HEK293T (cell line): ENCODE measurements around the gene TAOK1.

ENCODE experiments used
- ARNT ChIP-seq: fragments of 450-650 bp; IDR thresholded peaks from 2 replicates; pipeline ENCODE4 v1.6.1; 2017; ENCODE audit warnings: mild to moderate bottlenecking
- BHLHE40 ChIP-seq: fragments of 450-650 bp; IDR thresholded peaks from 2 replicates; pipeline ENCODE4 v1.6.1; 2016; ENCODE audit warnings: mild to moderate bottlenecking, moderate library complexity, borderline replicate concordance
- CTBP1 ChIP-seq: fragments of 450-650 bp; IDR thresholded peaks from 2 replicates; pipeline ENCODE4 v1.6.1; 2016; ENCODE audit warnings: borderline replicate concordance
- ELF4 ChIP-seq: fragments of 450-650 bp; IDR thresholded peaks from 2 replicates; pipeline ENCODE4 v1.6.1; 2017; ENCODE audit warnings: antibody characterized with exemption
- FOXA1 ChIP-seq: fragments of 450-650 bp; IDR thresholded peaks from 2 replicates; pipeline ENCODE4 v1.6.1; 2016; ENCODE audit warnings: mild to moderate bottlenecking
- FOXK2 ChIP-seq: fragments of 450-650 bp; IDR thresholded peaks from 2 replicates; pipeline ENCODE4 v1.6.1; 2016; ENCODE audit warnings: mild to moderate bottlenecking
- FOXM1 ChIP-seq: fragments of 450-650 bp; IDR thresholded peaks from 2 replicates; pipeline ENCODE4 v1.6.1; 2017; ENCODE audit warnings: mild to moderate bottlenecking, borderline replicate concordance
- PKNOX1 ChIP-seq: fragments of 450-650 bp; IDR thresholded peaks from 2 replicates; pipeline ENCODE4 v1.6.1; 2016
- SP1 ChIP-seq: fragments of 450-650 bp; IDR thresholded peaks from 2 replicates; pipeline ENCODE4 v1.6.1; 2017
- SUZ12 ChIP-seq: fragments of 450-650 bp; IDR thresholded peaks from 2 replicates; pipeline ENCODE4 v1.6.1; 2016; ENCODE audit warnings: mild to moderate bottlenecking
- ZNF384 ChIP-seq: fragments of 450-650 bp; IDR thresholded peaks from 2 replicates; pipeline ENCODE4 v1.6.1; 2016

GRCh38 chr17:29401258-29401657 is 11.1 kb downstream of the TAOK1 start:
- no peak for TF ChIP-seq FOXA1
- no peak for TF ChIP-seq ARNT
- TF ChIP-seq BHLHE40, result no peak
- no peak for TF ChIP-seq FOXM1
- no peak for TF ChIP-seq ELF4
- no peak for TF ChIP-seq ZNF384
- TF ChIP-seq SUZ12, result no peak
- TF ChIP-seq CTBP1, result no peak
- no peak for TF ChIP-seq SP1
- TF ChIP-seq PKNOX1, result no peak
- TF ChIP-seq FOXK2, result no peak
